Right ventricle myocardium inferior (tissue), 1 donor: ENCODE results near the gene ULK4. TPM values are rescaled to one million over a fixed set of nuclear protein-coding genes. Genes with fewer than 3 reads are reported as not detected.
"Not testable (repeated sequence)": the region's sequence is repeated elsewhere in the genome, so short reads cannot be mapped to it uniquely, and the experiment has no call there.

Experiments used
- ATAC-seq: fragments of 200-7000 bp; cut with Tn5 transposase; one replicate; pipeline ENCODE4 v1.9.1; 2020; ENCODE audit warnings: mild to moderate bottlenecking, moderate library complexity
- DNase-seq: peaks from one replicate; pipeline ENCODE4 v3.0.0; 2021; ENCODE audit errors: missing footprints
- intact Hi-C: fragments of 100-400 bp; cut with DNase I; formaldehyde crosslinking; loops from one replicate; pipeline ENCODE4 v1.11.0; 2022
- total RNA-seq: library from RNA; stranded (reverse); fragmentation: NEBNext Ultra II Directional; extraction: Animal tissue kit (Norgen Biotek cat#: 25700); gene quantifications from one replicate; pipeline ENCODE4 v1.2.1, GENCODE V29; 2021
- donor health status: DM: no; HTN: yes; CAD: no; lungs with severe emphysema.

The ULK4 gene
- total RNA-seq, 1 donor from 2014 or later: 4.6 TPM

DNA sequence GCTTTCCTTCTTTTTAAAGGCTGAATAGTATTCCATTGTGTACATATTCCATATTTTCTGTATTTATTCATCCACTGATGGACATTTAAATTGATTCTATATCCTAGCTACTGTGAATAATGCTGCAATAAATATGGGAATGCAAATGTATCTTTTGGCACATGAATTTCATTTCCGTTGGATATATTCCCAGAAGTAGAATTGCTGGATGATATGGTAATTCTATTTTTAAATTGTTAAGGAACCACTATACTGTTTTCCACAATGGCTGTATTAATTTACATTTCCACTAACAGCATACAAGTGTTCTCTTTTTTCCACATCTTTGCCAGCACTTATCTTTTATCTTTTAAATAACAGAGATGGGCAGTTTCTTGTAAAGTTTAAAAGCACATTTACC, 459.9 kb downstream of the ULK4 start:
- intact Hi-C loops: no loop called here
- ATAC-seq (no peak), DNase-seq (no peak)

DNA sequence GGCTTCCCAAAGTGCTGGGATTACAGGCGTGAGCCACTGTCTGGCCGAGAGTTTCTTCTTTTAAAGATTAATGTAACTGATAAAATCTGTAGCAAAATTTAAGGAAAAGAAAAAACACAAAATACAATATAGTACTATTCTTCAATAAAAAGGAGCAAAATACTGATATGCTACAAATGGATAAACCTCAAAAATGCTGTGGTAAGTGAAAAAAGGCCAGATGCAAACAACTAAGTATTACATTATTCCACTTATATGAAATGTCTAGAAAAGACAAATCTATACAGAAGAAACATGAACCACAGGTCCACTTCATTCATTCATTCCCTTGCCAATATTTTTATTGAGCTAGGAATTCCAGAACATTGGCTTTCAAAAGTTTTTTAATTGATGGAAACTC, 463.1 kb downstream of the ULK4 start:
- intact Hi-C loops: no loop called here
- no peak for ATAC-seq
- DNase-seq: no peak

DNA sequence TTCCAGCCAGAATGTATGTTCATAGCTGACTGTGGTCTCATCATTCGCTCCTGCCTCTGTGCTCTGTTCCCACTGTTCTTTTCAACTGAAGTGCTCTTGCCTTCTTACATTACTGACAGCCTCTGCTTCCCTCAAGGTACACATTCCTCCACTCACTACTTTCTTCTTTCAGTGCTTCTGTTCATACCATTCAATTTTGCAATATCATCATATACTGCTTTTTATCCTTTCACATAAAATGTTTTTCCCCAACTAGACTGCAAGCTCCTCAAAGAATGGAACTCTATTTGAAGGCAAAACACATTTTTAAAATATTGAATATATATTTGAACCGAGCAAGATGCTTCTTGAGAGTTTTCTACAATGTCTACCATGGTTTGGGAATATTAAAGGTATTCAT, 471.5 kb downstream of the ULK4 start:
- no peak for DNase-seq
- ATAC-seq: no peak
- intact Hi-C loops: no loop called here

DNA sequence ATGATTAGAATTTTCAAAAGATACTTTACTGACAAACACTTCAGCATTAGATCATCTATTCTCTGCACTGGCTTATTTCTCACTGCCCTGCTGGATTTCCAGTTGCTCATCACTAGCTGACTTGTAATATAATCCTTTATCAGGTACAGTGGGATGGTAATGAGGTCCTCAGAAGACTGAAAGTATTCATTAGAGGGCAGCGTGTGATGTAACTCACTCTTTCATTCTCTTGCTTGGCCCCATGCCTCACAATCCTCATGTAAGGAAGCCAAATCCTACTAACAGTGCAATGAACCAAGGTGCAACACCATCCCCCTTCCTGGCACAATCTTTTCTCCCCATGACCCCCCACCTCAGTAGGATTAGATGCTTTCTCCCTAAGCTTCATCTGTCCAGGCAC, 472.7 kb downstream of the ULK4 start:
- no peak for ATAC-seq
- intact Hi-C loops: no loop called here
- DNase-seq: no peak

DNA sequence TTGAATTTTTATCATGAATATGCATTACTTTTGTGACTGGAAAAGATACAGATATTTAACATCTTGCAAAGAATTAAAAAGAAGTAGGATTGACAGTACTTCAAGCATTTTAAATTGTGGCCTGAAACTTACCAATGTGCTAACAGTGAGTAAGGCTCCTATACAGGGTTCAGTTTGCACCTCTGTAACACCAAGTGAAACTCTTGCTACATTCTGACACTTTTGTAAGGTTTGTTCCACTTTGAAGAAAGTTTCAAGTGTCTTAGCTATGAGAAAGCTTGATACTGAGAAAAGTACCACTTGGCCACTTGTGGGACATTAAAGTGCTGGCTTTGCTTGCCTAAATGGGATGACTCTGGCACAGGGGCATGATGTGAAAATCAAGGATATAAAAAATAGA, 473.4 kb downstream of the ULK4 start:
- ATAC-seq (no peak), DNase-seq (no peak)
- intact Hi-C loops: no loop called here

DNA sequence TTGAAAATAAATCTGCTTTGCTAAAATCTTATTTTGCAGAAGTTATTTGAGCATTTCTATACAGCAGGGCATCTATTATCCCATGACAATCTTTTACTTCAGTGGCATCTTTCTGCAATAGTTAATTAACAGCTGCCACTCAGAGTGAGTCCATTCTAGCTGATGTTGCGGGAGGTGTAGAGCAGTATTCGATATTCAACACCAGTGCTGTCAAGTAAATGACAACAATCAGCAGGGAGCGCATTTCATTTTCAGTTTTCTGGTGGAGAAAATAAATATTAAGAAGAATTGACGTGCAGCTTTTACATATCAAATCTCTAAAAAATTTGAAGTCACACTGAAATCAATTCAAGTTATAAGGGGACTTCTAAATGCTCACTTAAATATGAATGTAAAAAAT, 476.4 kb downstream of the ULK4 start:
- intact Hi-C loops: no loop called here
- DNase-seq (no peak), ATAC-seq (no peak)

DNA sequence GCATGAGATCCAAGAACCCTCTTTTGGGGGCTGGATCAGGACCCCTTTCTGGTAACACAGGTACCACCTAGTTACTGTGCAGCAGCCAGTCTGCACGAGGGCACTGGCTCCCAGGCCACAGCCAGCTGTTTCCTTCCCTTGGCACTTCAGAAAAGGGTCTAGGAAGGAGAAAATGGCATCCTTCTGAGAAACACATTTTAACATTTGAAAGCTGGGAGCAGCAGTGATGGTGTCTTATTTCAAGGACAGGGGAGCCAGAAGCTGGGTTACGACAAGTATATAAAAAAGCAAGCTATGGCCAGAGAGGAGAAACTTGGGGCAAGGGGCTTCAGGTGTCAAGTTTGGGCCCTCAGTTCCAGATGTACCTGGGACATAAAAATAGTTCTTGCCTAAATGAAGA, 479.8 kb downstream of the ULK4 start:
- DNase-seq: no peak
- ATAC-seq: no peak
- intact Hi-C loops: no loop called here

DNA sequence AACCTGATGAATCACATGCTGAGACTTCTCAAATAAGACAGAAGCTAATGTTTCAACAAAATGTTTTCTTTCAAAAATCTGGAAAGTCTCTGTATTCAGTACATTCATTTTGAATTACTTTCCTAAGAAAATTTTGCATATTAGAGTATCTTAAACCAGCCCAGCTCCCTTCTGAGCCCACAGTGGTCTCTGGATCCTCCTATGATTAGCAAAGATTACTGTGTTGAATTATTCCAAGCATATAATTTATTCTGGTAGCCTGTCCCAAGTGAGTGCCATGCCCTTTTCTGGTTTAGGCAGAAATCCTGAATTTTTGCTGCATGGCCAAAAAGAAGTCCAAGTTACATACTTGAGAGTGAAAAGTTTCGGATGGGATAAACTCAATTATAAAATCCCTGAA, 483.6 kb downstream of the ULK4 start:
- no peak for DNase-seq
- ATAC-seq: no peak
- intact Hi-C loops: no loop called here

DNA sequence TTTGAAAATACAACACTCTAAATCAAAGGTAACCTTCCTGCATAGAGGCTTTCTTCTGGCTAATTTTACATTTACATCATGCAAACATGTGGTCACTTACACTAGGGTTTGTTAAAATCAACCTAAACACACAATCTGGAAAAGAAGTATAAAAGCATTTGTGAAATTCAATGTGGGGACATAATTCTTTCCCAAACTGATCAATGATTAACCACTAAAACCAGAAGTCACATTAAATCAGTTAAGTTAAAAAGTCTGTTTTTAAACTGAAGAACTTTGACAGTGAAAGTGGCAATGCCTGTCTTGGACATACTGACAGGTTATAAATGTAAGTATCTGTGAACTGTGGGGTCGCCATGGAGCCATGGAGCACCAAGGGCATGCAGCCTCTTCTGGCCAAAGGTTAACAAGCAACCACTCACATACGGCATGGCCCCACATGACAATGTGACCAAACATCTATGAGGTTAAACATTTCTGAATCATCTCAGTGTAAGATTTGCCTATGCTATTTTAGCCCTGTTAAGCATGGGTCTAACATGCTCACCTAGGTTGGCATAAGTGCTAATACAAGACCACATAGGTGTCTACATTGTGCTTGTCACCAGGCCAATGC, 484.4 kb downstream of the ULK4 start:
- intact Hi-C loops: no loop called here
- no peak for DNase-seq
- ATAC-seq: no peak

DNA sequence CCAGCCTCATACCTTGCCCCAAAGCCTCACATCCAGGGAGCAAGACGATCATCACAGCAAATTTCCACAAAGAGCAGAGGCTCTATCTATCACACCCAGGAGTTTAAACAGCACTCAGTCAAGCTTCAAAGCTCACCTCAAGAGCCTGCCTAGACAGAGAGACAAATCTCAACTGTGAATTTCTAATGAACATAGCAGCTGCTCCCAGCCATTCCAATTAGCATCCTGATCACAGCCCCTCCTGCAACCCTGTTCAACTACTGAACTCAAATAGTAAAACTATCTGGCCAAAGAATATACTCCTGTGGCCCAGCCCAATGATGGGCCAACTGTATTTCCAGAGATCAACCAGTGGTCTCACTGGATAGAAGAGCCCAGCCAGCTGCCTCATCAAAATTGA, 492.8 kb downstream of the ULK4 start:
- intact Hi-C loops: no loop called here
- ATAC-seq: no peak
- no peak for DNase-seq

DNA sequence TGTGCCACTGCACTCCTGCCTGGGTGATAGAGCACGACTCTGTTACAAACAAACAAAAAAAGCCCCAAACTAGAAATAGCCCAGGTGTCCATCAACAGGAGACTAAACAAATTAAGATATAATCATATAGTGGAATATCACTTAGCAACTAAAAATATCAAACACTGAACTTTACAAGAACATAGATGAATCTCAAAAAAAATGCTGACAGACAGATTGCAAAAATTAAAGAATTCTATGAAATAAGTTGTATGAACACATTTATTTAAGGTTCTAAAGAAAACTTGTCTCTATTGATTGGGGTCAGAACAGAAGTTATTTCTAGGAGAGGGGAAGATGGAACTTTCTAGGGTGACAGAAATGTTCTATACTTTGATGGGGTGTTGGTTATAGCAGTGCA, 494.4 kb downstream of the ULK4 start:
- intact Hi-C loops: no loop called here
- ATAC-seq (no peak), DNase-seq (no peak)

DNA sequence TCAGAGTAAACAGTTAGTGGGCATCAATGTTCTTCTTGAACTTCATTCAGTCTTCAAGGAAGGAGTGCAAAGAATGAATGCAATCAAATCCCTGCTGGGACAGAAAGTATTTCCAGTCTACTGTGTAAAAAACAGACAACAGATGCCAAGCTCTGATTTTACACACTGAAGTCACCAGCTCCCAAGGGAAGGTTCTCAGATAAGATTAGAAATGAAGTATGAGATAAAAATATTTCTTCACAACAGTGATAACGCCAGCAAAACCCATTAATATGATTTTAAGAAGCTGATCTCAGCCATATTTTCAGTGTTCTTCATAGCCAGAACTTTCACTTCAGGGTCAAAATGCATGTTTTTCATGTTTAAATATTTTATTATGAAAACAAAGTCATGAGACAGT, 497.0 kb downstream of the ULK4 start:
- no peak for ATAC-seq
- intact Hi-C loops: no loop called here
- no peak for DNase-seq

DNA sequence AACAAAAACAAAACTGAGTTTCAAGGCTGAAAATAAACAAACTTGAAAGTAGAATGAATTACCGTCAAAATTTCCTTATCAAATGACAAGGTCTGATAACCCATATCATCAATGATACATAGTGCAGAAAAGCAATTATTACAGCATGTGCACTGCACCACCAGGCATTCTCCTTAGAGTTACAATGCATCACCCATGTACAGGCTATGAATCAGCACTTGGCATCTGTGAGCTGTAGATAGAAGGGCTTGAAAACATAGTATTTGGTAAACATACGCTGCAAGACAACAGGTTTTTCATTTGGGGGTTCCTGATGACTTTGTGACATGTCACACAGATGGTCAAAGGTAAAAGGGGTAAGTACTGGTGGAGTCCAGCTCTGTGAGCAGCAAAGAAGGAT, 497.5 kb downstream of the ULK4 start:
- intact Hi-C loops: no loop called here
- no peak for ATAC-seq
- no peak for DNase-seq

DNA sequence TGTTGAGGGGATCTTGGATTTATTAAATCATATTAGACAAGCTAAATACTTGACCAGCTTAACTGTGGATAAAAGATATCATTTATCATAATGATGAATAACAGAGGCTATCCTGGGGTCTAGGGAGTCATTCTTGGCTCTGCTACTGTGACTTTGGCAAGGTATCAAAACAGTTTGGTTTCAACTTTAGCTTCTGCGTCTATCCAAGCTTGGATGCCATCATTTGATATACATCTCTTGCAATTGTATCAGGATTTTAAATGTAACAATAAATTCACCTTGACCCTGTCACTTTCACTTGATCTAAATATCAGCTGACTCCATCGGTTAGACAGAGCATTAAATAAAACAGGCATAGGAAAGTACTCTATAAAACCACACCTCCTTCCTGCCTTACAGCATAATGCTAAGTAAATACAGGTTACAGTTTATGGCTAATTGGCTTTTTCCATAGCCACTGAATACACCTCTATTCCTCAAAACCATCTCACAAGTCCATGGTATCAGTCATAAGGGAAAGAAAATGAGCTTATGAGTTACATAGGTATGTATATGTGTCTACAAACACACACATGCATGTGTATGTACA, 499.7 kb downstream of the ULK4 start:
- ATAC-seq (no peak), DNase-seq (no peak)
- intact Hi-C loops: no loop called here

DNA sequence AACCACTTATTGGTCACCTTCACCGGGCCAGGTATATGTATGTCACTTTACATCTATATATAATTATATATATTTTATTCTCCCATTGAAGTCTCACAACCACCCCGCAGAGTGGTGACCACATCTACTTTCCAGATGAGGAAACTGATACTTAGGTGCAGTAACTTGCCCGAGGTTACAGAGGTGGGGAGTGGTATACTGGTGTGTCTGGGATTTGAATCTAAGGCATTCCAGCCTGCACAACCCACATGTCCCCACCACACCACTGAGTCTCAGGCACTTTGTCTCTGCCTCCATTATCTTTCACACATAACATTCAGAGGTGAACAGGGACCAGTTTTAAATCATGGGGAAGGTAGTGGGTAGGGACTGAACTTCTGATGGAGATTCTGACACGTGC, 501.2 kb downstream of the ULK4 start:
- ATAC-seq: no peak
- intact Hi-C loops: no loop called here
- no peak for DNase-seq

DNA sequence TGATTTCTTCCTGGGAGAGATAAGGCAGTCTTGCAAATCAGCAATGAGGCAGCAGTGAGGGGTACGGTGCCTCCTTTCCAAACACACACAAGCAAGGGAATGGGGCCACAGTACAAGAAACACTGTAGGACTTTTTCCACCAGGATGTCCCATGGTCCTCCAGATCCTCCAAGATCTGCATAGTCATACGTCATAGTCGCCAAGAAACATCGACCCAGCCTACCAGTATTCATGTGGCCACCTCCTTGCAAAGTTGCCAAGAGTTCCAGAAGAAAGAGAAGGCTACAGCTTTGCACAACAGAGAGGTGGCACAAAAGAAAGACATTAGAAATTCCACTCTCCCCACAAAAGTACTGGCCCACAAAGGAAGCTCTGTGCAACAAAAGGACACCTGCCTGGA, 504.7 kb downstream of the ULK4 start:
- ATAC-seq (no peak), DNase-seq (no peak)
- intact Hi-C loops: no loop called here

DNA sequence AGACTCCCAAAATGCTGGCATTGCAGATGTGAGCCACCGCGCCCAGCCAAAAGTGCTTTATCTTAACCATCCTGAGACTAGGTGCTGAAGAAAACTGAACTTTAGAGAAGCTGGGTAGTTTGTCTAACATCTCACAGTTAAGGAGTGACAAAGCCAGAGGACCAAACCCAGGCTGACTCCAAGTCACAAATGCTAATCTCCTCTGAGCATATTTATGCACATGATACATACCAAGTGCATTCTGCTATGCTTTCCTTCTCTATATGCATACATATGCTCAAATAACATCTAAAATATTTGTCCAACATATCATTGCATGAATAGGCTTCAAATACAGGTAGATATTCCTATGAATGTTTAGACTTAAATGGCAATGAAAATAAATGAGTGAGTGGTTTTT, 505.7 kb downstream of the ULK4 start:
- DNase-seq (no peak), ATAC-seq (no peak)
- intact Hi-C loops: no loop called here

DNA sequence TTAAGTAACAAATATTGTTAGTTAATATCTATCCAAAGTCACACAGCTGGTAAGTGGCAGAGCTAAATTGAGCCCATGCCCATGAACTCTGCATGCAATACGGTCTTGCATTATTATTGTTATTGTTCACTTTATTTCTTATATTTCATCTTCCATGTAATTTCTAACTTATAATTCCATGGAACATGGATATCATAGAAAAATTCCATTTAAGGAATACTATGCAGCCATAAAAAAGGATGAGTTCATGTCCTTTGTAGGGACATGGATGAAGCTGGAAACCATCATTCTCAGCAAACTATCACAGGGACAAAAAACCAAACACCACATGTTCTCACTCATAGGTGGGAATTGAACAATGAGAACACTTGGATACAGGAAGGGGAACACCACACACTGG, 508.3 kb downstream of the ULK4 start:
- DNase-seq, intact Hi-C loops, ATAC-seq: not testable (repeated sequence)

DNA sequence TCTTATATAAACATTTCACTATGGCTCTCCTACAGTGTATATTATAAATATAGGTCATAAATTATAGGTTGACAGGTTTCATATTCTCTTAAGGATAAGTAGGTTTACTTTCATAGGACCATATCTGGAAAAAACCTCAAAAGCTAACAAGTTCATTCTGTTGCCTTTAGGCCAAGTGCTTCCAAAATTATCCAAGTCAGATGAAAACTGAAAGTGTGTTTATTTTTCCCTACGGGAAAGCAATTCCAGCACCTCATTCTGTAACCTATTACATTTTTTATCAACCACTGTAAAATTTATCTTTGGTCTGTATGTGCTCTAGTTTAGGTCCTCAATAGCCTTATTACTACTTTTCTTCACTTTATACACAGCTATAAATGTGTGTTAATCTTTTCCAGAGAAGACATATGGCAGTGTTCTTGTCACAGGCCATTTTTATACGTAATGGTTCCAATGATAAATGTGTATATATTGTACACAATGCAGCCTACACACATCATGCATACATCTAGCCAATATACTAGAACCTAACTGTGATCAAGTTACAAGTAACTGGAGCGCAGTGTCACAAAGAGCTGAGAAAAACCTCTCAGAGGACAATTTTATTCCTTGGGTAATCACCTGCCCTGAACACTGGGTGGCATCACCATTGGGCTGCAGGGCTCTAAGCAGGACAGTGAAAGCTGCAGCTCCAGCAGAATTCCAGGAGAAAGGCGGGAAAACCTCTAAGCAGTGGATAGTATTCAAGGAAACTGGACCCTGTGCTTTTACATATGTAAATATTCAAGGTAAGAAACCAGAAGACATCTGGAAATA, 511.3 kb downstream of the ULK4 start:
- DNase-seq (no peak), ATAC-seq (no peak)
- intact Hi-C loops: no loop called here

DNA sequence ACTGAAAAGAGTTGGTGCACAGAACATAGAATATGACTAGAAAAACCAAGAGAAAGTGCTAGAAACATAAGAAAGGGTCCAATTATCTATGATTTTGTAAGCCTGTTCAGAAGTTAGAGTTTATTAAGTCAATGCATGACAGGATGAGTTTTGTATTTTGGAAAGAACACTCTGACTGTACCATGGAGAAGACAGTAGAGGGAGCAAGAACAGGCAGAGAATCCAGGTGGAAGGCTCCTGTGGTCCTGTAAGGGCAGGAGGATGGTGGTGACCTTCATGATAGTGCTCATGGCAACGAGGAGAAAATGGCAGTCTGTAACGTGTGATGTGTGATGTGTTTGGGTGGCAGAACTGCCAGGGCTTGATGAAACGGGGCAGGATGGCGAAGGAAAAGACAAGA, 513.5 kb downstream of the ULK4 start:
- intact Hi-C loops: no loop called here
- ATAC-seq (no peak), DNase-seq (no peak)

DNA sequence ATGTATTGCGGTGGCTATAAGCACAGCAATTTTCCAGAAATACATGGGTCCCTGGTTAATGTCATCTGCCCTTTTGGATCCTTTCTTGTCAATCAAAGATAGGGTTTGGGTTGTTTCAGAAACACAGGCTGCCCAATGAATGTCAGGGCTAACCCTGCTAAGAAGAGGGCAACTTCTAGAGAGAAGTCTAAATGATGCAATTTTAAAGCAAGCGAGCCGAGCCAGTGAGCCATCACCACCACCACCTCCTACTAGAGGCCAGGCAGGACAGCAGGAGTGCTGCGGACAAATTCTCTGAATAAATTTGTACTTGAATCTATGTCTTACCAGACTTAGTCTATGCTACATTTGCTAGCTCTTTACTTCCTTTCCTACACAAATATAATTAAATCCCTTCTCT, 514.2 kb downstream of the ULK4 start:
- DNase-seq (no peak), ATAC-seq (no peak)
- intact Hi-C loops: no loop called here
